CD4-positive, alpha-beta T cell (primary cell): ENCODE data around the gene ANO10. TPM values are rescaled to one million over a fixed set of nuclear protein-coding genes. Genes with fewer than 3 reads are reported as not detected.
"Not testable (repeated sequence)": the region's sequence is repeated elsewhere in the genome, so short reads cannot be mapped to it uniquely, and the experiment has no call there.

Experiments used
- ATAC-seq: fragments of 200-7000 bp; cut with Tn5 transposase; one replicate; pipeline ENCODE4 v1.10.0; 2022; ENCODE audit warnings: mild to moderate bottlenecking; ENCODE audit not compliant: poor library complexity
- CTCF ChIA-PET: fragments of 350-600 bp; sonication (Branson Sonifier 250); formaldehyde crosslinking; loops from one replicate; lab custom pipeline; 2021; ENCODE audit warnings: antibody characterized with exemption, inconsistent platforms; lab: Charles Lee
- POLR2A ChIA-PET: fragments of 350-600 bp; sonication (Branson Sonifier 250); formaldehyde crosslinking; loops from one replicate; lab custom pipeline; 2021; ENCODE audit warnings: antibody characterized with exemption, inconsistent platforms; lab: Charles Lee
- DNase-seq, 14 experiments: peaks; one replicate each; pipeline ENCODE4 v3.0.0-alpha.2; 2013 to 2020; ENCODE audit warnings: mixed read lengths in 2 of 14
- H3K27ac ChIP-seq, 2 donors: one replicate each; pipeline versions ENCODE4 v1.5.1 to v1.7.0; 2013; ENCODE audit warnings: low read length in 2 of 2, low read depth in 1 of 2, mild to moderate bottlenecking in 1 of 2
- H3K27me3 ChIP-seq, 2 experiments: 1 replicate in 1 of 2; 2 replicates in 1 of 2; pipeline versions ENCODE4 v1.6.1 to v1.7.0; 2013; ENCODE audit warnings: low read length in 2 of 2, control low read depth in 1 of 2, mild to moderate bottlenecking in 1 of 2, moderate library complexity in 1 of 2; ENCODE audit not compliant: insufficient read depth in 2 of 2, control insufficient read depth in 1 of 2
- H3K36me3 ChIP-seq: one replicate; pipeline ENCODE4 v1.6.1; 2013; ENCODE audit warnings: low read length, control low read depth; ENCODE audit not compliant: insufficient read depth
- H3K4me1 ChIP-seq: one replicate; pipeline ENCODE4 v1.6.1; 2013; ENCODE audit warnings: low read length, control low read depth; ENCODE audit not compliant: insufficient read depth
- H3K4me3 ChIP-seq: one replicate; pipeline ENCODE4 v1.5.1; 2013; ENCODE audit warnings: mild to moderate bottlenecking, low read length, moderate library complexity
- H3K9me3 ChIP-seq, 2 experiments: 1 replicate in 1 of 2; 2 replicates in 1 of 2; pipeline versions ENCODE4 v1.6.1 to v1.7.0; 2013; ENCODE audit warnings: low read length in 2 of 2, mild to moderate bottlenecking in 2 of 2, control low read depth in 1 of 2, moderate library complexity in 1 of 2; ENCODE audit not compliant: control insufficient read depth in 1 of 2, insufficient read depth in 1 of 2
- H3K27ac Mint-ChIP-seq: one replicate; pipeline ENCODE4 v1.8.0; 2020; ENCODE audit warnings: mixed read lengths
- H3K27me3 Mint-ChIP-seq: one replicate; pipeline ENCODE4 v1.8.0; 2021; ENCODE audit warnings: mixed read lengths
- H3K36me3 Mint-ChIP-seq: one replicate; pipeline ENCODE4 v1.8.0; 2021; ENCODE audit warnings: low read depth, mixed read lengths
- H3K4me1 Mint-ChIP-seq: one replicate; pipeline ENCODE4 v1.8.0; 2021; ENCODE audit warnings: low read depth, mixed read lengths
- H3K4me3 Mint-ChIP-seq: one replicate; pipeline ENCODE4 v1.8.0; 2020; ENCODE audit warnings: mild to moderate bottlenecking, mixed read lengths
- H3K9me3 Mint-ChIP-seq: one replicate; pipeline ENCODE4 v1.8.0; 2020; ENCODE audit warnings: mixed read lengths
- CTCF ChIP-seq: fragments of 200-600 bp; IDR thresholded peaks from one replicate; pipeline ENCODE4 v1.8.0; 2022; ENCODE audit warnings: antibody characterized with exemption, mild to moderate bottlenecking
- intact Hi-C, 2 experiments: fragments of 100-400 bp; cut with DNase I in 1 of 2; cut with micrococcal nuclease in 1 of 2; formaldehyde crosslinking; loops; one replicate each; pipeline versions ENCODE4 v1.15.1 to v1.9.0; 2023 to 2025; cut with DNase I, micrococcal nuclease
- total RNA-seq, 174 experiments: library from RNA in 2 of 174; stranded (reverse) in 2 of 174; gene quantifications; one replicate each; pipeline ENCODE4 v1.2.3 and lab custom pipeline; 2021 to 2026

The ANO10 gene
- total RNA-seq, 2 experiments from 2014 or later = 6.9 to 8.0 TPM

GRCh38 chr3:43461345-43461744 is 160.5 kb downstream of the ANO10 start:
- no peak overlapping the region for H3K4me3 ChIP-seq
- no peaks in the 10 kb centered on the region for H3K4me1 ChIP-seq
- Mint-ChIP-seq H3K4me1 (peaks cover 12% of the 10 kb centered on the region), H3K27ac (no peak overlapping the region), H3K9me3 (no peaks in the 10 kb centered on the region), H3K27me3 (no peaks in the 10 kb centered on the region), H3K36me3 (no peaks in the 10 kb centered on the region), H3K4me3 (no peak overlapping the region)
- H3K36me3 ChIP-seq = no peaks in the 10 kb centered on the region
- no peak for TF ChIP-seq CTCF
- peaks cover 0 to 8% of the 10 kb centered on the region in 2 experiments for H3K9me3 ChIP-seq
- DNase-seq (no peak), ATAC-seq (no peak)
- intact Hi-C loops = no loop called here
- ChIA-PET CTCF (no interaction called here), POLR2A (no interaction called here)
- H3K27ac ChIP-seq = no peak overlapping the region
- no peaks in the 10 kb centered on the region for H3K27me3 ChIP-seq

- ATAC-seq, H3K4me3 ChIP-seq, H3K27ac Mint-ChIP-seq, H3K36me3 ChIP-seq, H3K9me3 Mint-ChIP-seq, H3K36me3 Mint-ChIP-seq, H3K4me3 Mint-ChIP-seq, H3K4me1 ChIP-seq, H3K9me3 ChIP-seq, DNase-seq, CTCF ChIA-PET, H3K27me3 ChIP-seq, POLR2A ChIA-PET, H3K27ac ChIP-seq, H3K27me3 Mint-ChIP-seq: not testable (repeated sequence)
- intact Hi-C loops = loop anchor here in 1 of 2 experiments (5.0 kb wide), 1 partner anchor 35 kb away; no protein-coding TSS in a partner anchor
- H3K4me1 Mint-ChIP-seq = peaks cover 13% of the 10 kb centered on the region
These were observed 164.8 kb downstream of the ANO10 start for GRCh38 chr3:43457038-43457437.

GRCh38 chr3:43455233-43455632 is 166.6 kb downstream of the ANO10 start:
- no peaks in the 10 kb centered on the region for H3K27me3 Mint-ChIP-seq
- no peak overlapping the region for H3K27ac Mint-ChIP-seq
- no peak for TF ChIP-seq CTCF
- H3K9me3 Mint-ChIP-seq = no peaks in the 10 kb centered on the region
- H3K27ac ChIP-seq = no peak overlapping the region
- ChIA-PET CTCF (no interaction called here), POLR2A (no interaction called here)
- H3K4me1 Mint-ChIP-seq = peaks cover 13% of the 10 kb centered on the region
- DNase-seq (no peak), ATAC-seq (no peak)
- H3K9me3 ChIP-seq = no peaks in the 10 kb centered on the region
- H3K36me3 Mint-ChIP-seq = no peaks in the 10 kb centered on the region
- H3K4me3 Mint-ChIP-seq = no peak overlapping the region
- no peaks in the 10 kb centered on the region for H3K36me3 ChIP-seq
- intact Hi-C loops = loop anchor here in 1 of 2 experiments (5.0 kb wide), 1 partner anchor 33 kb away; no protein-coding TSS in a partner anchor
- no peaks in the 10 kb centered on the region for H3K4me1 ChIP-seq
- no peaks in the 10 kb centered on the region for H3K27me3 ChIP-seq
- H3K4me3 ChIP-seq = no peak overlapping the region

GRCh38 chr3:43453981-43454380 is 167.8 kb downstream of the ANO10 start:
- no peaks in the 10 kb centered on the region for H3K9me3 Mint-ChIP-seq

More at GRCh38 chr3:43453981-43454380, 167.8 kb downstream of the ANO10 start:
- no peaks in the 10 kb centered on the region for H3K4me1 ChIP-seq
- no peaks in the 10 kb centered on the region for H3K9me3 ChIP-seq
- no peak for ATAC-seq
- intact Hi-C loops = no loop called here
- Mint-ChIP-seq H3K4me3 (no peak overlapping the region), H3K4me1 (peaks cover 13% of the 10 kb centered on the region), H3K27ac (no peak overlapping the region), H3K27me3 (no peaks in the 10 kb centered on the region), H3K36me3 (no peaks in the 10 kb centered on the region)
- ChIA-PET CTCF (no interaction called here), POLR2A (no interaction called here)
- H3K27ac ChIP-seq = no peak overlapping the region
- H3K27me3 ChIP-seq = no peaks in the 10 kb centered on the region
- no peak overlapping the region for H3K4me3 ChIP-seq
- no peaks in the 10 kb centered on the region for H3K36me3 ChIP-seq
- TF ChIP-seq CTCF = no peak
- DNase-seq = no peak
